Prostate gland (tissue), 2 donors: ENCODE data around the gene ATL3. TPM values are rescaled to one million over a fixed set of nuclear protein-coding genes. Genes with fewer than 3 reads are reported as not detected.
A peak's percentile ranks its signal among the peaks of the same experiment; 100 is the strongest.
"Not testable (repeated sequence)": the region's sequence is repeated elsewhere in the genome, so short reads cannot be mapped to it uniquely, and the experiment has no call there.

ENCODE experiments used
- DNase-seq: peaks from one replicate; pipeline ENCODE4 v3.0.0-alpha.2; 2019; ENCODE audit warnings: low spot score
- H3K27ac ChIP-seq, 2 donors: fragments of 200-600 bp; sonication (generic); 2 replicates each; pipeline ENCODE4 v1.5.1; 2017 to 2019
- H3K27me3 ChIP-seq: fragments of 200-600 bp; sonication (generic); replicated peaks from 2 replicates; pipeline ENCODE4 v1.5.1; 2019; ENCODE audit not compliant: insufficient read depth
- H3K36me3 ChIP-seq, 2 donors: fragments of 200-600 bp; sonication (generic); 1 replicate in 1 of 2; 2 replicates in 1 of 2; pipeline versions ENCODE4 v1.5.1 to v1.8.1; 2017 to 2019
- H3K4me1 ChIP-seq: fragments of 200-600 bp; sonication (generic); replicated peaks from 2 replicates; pipeline ENCODE4 v1.5.1; 2019
- H3K4me3 ChIP-seq, 2 donors: fragments of 200-600 bp; sonication (generic); 2 replicates each; pipeline ENCODE4 v1.5.1; 2017 to 2019
- H3K9me3 ChIP-seq: fragments of 200-600 bp; sonication (generic); 2 replicates; pipeline ENCODE4 v1.5.1; 2017
- CTCF ChIP-seq, 4 experiments: fragments of 200-600 bp in 2 of 4; fragments of 450-650 bp in 2 of 4; sonication (generic) in 2 of 4; IDR thresholded peaks; 1 replicate in 3 of 4; 2 replicates in 1 of 4; pipeline ENCODE4 v1.5.1; 2016 to 2019; ENCODE audit warnings: antibody characterized with exemption in 4 of 4, mild to moderate bottlenecking in 2 of 4, moderate library complexity in 2 of 4
- POLR2A ChIP-seq: fragments of 450-650 bp; IDR thresholded peaks from one replicate; pipeline ENCODE4 v1.6.1; 2016; ENCODE audit warnings: antibody characterized with exemption, mild to moderate bottlenecking
- POLR2AphosphoS5 ChIP-seq: sonication (generic); formaldehyde crosslinking; IDR thresholded peaks from one replicate; pipeline ENCODE4 v1.6.1; 2017; ENCODE audit warnings: antibody characterized with exemption
- WGBS: methylation state at CpG from one replicate; pipeline ENCODE4 v1.1.5; 2018; 5-methylcytosine and 5-hydroxymethylcytosine counted together
- intact Hi-C: fragments of 100-400 bp; cut with DNase I; formaldehyde crosslinking; loops from one replicate; pipeline ENCODE4 v1.14.2; 2022
- total RNA-seq, 2 donors: library from RNA; depleted of rRNA; stranded (reverse); fragments of >200 nt; gene quantifications; one replicate each; pipeline ENCODE4 v1.1.0, GENCODE V29; 2016

Gene ATL3
- total RNA-seq, 2 donors from 2014 or later, result 46.7 to 64.3 TPM

- Histone ChIP-seq H3K4me3 (no peak overlapping the region), H3K9me3 (no peaks in the 10 kb centered on the region), H3K36me3 (no peaks in the 10 kb centered on the region), H3K27me3 (no peaks in the 10 kb centered on the region), H3K4me1 (no peaks in the 10 kb centered on the region), H3K27ac (no peak overlapping the region)
- DNase-seq, result no peak
- intact Hi-C loops, result loop anchor here (5.0 kb wide), 1 partner anchor 98 kb away; no protein-coding TSS in a partner anchor
- no peak for TF ChIP-seq POLR2A
- TF ChIP-seq CTCF (IDR thresholded peaks at IDR 0.05), result peak in 2 of 4 experiments; percentile 21 to 49
- TF ChIP-seq POLR2AphosphoS5, result no peak
- 86% methylated on average over 3 of the region's 3 CpGs for WGBS
Measured at GRCh38 chr11:63639199-63639832, 31.9 kb downstream of the ATL3 start.

DNA sequence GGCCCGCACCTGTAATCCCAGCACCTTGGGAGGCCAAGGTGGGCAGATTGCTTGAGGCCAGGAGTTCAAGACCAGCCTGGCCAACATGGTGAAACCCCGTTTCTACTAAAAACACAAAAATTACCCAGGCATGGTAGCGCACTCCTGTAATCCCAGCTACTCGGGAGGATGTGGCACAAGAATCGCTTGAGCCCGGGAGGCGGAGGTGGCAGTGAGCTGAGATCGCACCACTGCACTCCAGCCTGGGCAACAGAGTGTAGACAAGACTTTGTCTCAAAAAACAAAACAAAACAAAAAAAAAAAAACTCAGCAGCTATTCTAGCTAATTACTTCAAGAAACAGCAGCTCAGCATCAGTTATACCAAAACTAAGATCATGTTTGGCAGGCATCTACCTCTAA is 32.7 kb downstream of the ATL3 start:
- not testable (repeated sequence) for H3K27ac ChIP-seq, H3K36me3 ChIP-seq, H3K9me3 ChIP-seq, H3K4me1 ChIP-seq, DNase-seq, H3K4me3 ChIP-seq, H3K27me3 ChIP-seq
- intact Hi-C loops, result loop anchor here (5.0 kb wide), 1 partner anchor 99 kb away; no protein-coding TSS in a partner anchor
- WGBS, result 95% methylated on average over 8 of the region's 8 CpGs

DNA sequence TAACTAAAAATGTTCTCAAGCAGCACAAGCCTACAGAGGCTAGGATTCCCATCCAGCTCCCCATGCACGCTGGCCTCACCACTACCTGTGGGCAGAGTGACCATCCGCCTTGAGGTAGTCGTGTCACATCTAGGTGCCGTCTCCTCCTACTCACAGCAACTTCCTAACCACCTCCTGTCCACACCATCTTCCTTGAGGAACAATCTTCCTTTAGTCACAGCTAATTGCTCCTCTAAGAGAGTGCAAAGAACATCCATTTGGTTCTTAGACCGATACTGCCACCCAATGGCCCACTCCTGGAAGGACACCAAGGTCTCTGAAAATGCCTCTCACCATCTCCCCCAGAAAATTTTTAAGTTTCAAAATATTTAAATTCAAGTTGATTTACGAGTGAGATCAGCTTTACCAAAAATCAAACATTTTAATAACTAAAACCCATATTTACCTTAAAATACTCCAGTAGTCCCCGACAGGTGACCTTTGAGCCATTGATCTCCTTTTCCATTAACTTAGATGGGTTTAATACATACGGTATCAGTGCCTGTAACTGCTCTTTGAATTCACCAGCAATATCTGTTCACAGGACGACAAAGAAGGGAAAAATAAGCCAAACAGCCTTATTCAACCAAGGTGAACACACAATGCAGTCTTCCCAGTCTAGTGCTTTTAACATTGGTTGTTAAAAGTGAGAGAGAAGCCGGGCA is 35.3 kb downstream of the ATL3 start:
- Histone ChIP-seq H3K9me3 (no peaks in the 10 kb centered on the region), H3K4me3 (no peak overlapping the region), H3K36me3 (no peaks in the 10 kb centered on the region), H3K27ac (no peak overlapping the region), H3K27me3 (no peaks in the 10 kb centered on the region), H3K4me1 (no peaks in the 10 kb centered on the region)
- peak; percentile 48 for DNase-seq
- WGBS, result 65% methylated on average over 10 of the region's 10 CpGs
- TF ChIP-seq CTCF (IDR thresholded peaks at IDR 0.05) (peak in 3 of 4 experiments; percentile 66 to 84 (median 79)), POLR2AphosphoS5 (no peak), POLR2A (no peak)
- intact Hi-C loops, result loop anchor here (2.0 to 5.0 kb wide), 2 partner anchors 101 to 157 kb away; no protein-coding TSS in a partner anchor

GRCh38 chr11:63629426-63629825 is 41.8 kb downstream of the ATL3 start:
- Histone ChIP-seq H3K9me3 (no peaks in the 10 kb centered on the region), H3K27me3 (no peaks in the 10 kb centered on the region), H3K4me1 (no peaks in the 10 kb centered on the region), H3K27ac (no peak overlapping the region), H3K36me3 (no peaks in the 10 kb centered on the region), H3K4me3 (no peak overlapping the region)
- TF ChIP-seq CTCF (IDR thresholded peaks at IDR 0.05) (no peak), POLR2AphosphoS5 (no peak)
- intact Hi-C loops, result no loop called here
- 96% methylated on average over 3 of the region's 3 CpGs for WGBS
- no peak for DNase-seq

DNA sequence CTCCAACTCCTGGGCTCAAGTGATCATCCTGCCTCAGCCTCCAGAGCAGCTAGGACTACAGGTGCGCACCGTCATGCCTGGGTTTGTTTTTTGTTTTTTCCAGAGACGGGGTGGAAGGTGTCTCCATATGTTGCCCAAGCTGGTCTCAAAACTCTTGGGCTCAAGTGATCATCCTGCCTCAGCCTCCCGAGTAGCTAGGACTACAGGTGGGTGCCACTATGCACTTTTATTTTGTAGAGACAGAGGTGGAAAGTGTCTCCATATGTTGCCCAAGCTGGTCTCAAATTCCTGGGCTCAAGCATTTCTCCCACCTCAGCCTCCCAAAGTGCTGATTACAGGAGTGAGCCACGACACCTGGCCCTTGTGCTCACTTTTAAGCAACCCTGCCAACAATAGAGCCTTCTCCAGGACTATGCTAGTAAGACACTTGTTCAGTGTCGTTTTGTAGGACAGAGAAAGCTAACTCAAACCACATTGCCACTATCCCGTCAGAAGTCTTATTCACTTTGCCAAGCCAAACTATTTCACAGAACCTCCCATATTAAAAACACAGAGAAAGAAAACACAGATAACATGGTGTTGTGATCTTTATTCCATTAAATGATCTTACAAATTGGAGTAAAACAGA is 47.5 kb downstream of the ATL3 start:
- H3K4me1 ChIP-seq, result no peaks in the 10 kb centered on the region
- H3K36me3 ChIP-seq, result no peaks in the 10 kb centered on the region
- H3K4me3 ChIP-seq, result no peak overlapping the region
- no peak overlapping the region for H3K27ac ChIP-seq
- 51% methylated on average over 7 of the region's 7 CpGs for WGBS
- no peaks in the 10 kb centered on the region for H3K9me3 ChIP-seq
- intact Hi-C loops, result no loop called here
- TF ChIP-seq POLR2A (no peak), POLR2AphosphoS5 (no peak), CTCF (IDR thresholded peaks at IDR 0.05) (no peak)
- H3K27me3 ChIP-seq, result no peaks in the 10 kb centered on the region
- DNase-seq, result no peak
